CD8-positive, alpha-beta memory T cell (primary cell): Measurements from ENCODE around the gene RRN3. TPM values are rescaled to one million over a fixed set of nuclear protein-coding genes. Genes with fewer than 3 reads are reported as not detected.
A peak's percentile ranks its signal among the peaks of the same experiment; 100 is the strongest.
"Not testable (repeated sequence)": the region's sequence is repeated elsewhere in the genome, so short reads cannot be mapped to it uniquely, and the experiment has no call there.

Experiments used
- CTCF ChIA-PET: fragments of 350-600 bp; sonication (Branson Sonifier 250); formaldehyde crosslinking; loops from one replicate; lab custom pipeline; 2021; ENCODE audit warnings: antibody characterized with exemption; lab: Charles Lee
- POLR2A ChIA-PET: fragments of 350-600 bp; sonication (Branson Sonifier 250); formaldehyde crosslinking; loops from one replicate; lab custom pipeline; 2021; ENCODE audit warnings: antibody characterized with exemption; lab: Charles Lee
- DNase-seq, 5 donors: peaks; one replicate each; pipeline versions ENCODE4 v3.0.0 to v3.0.0-alpha.2; 2020 to 2022; ENCODE audit warnings: mixed read lengths in 1 of 5
- H3K27ac ChIP-seq: one replicate; pipeline ENCODE4 v1.7.0; 2013; ENCODE audit warnings: low read depth, mild to moderate bottlenecking, low read length, moderate library complexity
- H3K27me3 ChIP-seq: 2 replicates; pipeline ENCODE4 v1.7.0; 2013; ENCODE audit warnings: low read length, mild to moderate bottlenecking; ENCODE audit not compliant: insufficient read depth, poor library complexity, severe bottlenecking
- H3K36me3 ChIP-seq: 2 replicates; pipeline ENCODE4 v1.7.0; 2013; ENCODE audit warnings: mild to moderate bottlenecking, low read length, moderate library complexity; ENCODE audit not compliant: insufficient read depth
- H3K4me1 ChIP-seq: 2 replicates; pipeline ENCODE4 v1.7.0; 2013; ENCODE audit warnings: mild to moderate bottlenecking, low read length, moderate library complexity; ENCODE audit not compliant: insufficient read depth
- H3K4me3 ChIP-seq: 2 replicates; pipeline ENCODE4 v1.7.0; 2013; ENCODE audit warnings: mild to moderate bottlenecking, low read length
- H3K9me3 ChIP-seq: 2 replicates; pipeline ENCODE4 v1.7.0; 2013; ENCODE audit warnings: mild to moderate bottlenecking, low read length
- H3K27ac Mint-ChIP-seq, 8 donors: one replicate each; pipeline ENCODE4 v1.8.0; 2020 to 2021; ENCODE audit warnings: mixed read lengths in 8 of 8, mild to moderate bottlenecking in 6 of 8, inconsistent platforms in 3 of 8, moderate library complexity in 3 of 8
- H3K27me3 Mint-ChIP-seq, 2 donors: one replicate each; pipeline ENCODE4 v1.8.0; 2020 to 2021; ENCODE audit warnings: mixed read lengths in 2 of 2, mild to moderate bottlenecking in 1 of 2, moderate library complexity in 1 of 2
- H3K36me3 Mint-ChIP-seq, 3 donors: one replicate each; pipeline ENCODE4 v1.8.0; 2020 to 2021; ENCODE audit warnings: mixed read lengths in 3 of 3, inconsistent platforms in 1 of 3, mild to moderate bottlenecking in 1 of 3
- H3K4me1 Mint-ChIP-seq, 3 donors: one replicate each; pipeline ENCODE4 v1.8.0; 2020 to 2021; ENCODE audit warnings: mixed read lengths in 3 of 3, inconsistent platforms in 1 of 3, mild to moderate bottlenecking in 1 of 3
- H3K4me3 Mint-ChIP-seq, 7 donors: one replicate each; pipeline ENCODE4 v1.8.0; 2020 to 2021; ENCODE audit warnings: mixed read lengths in 7 of 7, mild to moderate bottlenecking in 6 of 7, moderate library complexity in 4 of 7, inconsistent platforms in 2 of 7
- H3K9me3 Mint-ChIP-seq, 5 donors: one replicate each; pipeline ENCODE4 v1.8.0; 2020 to 2022; ENCODE audit warnings: mixed read lengths in 5 of 5, mild to moderate bottlenecking in 3 of 5, moderate library complexity in 2 of 5, inconsistent platforms in 1 of 5
- polyA plus RNA-seq: library from polyadenylated mRNA; unstranded; fragments of 300-500 nt; fragmentation: Illumina TruSeq; gene quantifications from one replicate; pipeline ENCODE4 v1.2.3, GENCODE V29; 2021
- total RNA-seq, 2 experiments: library from RNA; stranded (reverse); gene quantifications; one replicate each; pipeline ENCODE4 v1.2.3, GENCODE V29; 2021

Gene RRN3
- total and polyA plus RNA-seq, 3 experiments from 2014 or later, result 30.2 to 58.4 (median 58.3) TPM

- H3K27ac Mint-ChIP-seq, result no peak overlapping the region
- peaks cover 6 to 87% (median 8%) of the 10 kb centered on the region in 3 donors for H3K36me3 Mint-ChIP-seq
- Histone ChIP-seq H3K4me3 (no peak overlapping the region), H3K4me1 (no peaks in the 10 kb centered on the region), H3K27ac (no peak overlapping the region), H3K36me3 (peaks cover 29% of the 10 kb centered on the region), H3K9me3 (no peaks in the 10 kb centered on the region), H3K27me3 (no peaks in the 10 kb centered on the region)
- no peak overlapping the region for H3K4me3 Mint-ChIP-seq
- POLR2A ChIA-PET, result no interaction called here
- H3K9me3 Mint-ChIP-seq, result no peaks in the 10 kb centered on the region
- no peak for DNase-seq
- CTCF ChIA-PET, result no interaction called here
- H3K27me3 Mint-ChIP-seq, result no peaks in the 10 kb centered on the region
- H3K4me1 Mint-ChIP-seq, result peaks cover 0 to 4% (median 2%) of the 10 kb centered on the region in 3 donors
These were observed 21.0 kb downstream of the RRN3 start for GRCh38 chr16:15073101-15073500.

GRCh38 chr16:15071916-15072769, 21.9 kb downstream of the RRN3 start:
- H3K27ac ChIP-seq, DNase-seq, CTCF ChIA-PET, H3K9me3 Mint-ChIP-seq, H3K9me3 ChIP-seq, H3K4me3 Mint-ChIP-seq, H3K4me1 Mint-ChIP-seq, H3K4me1 ChIP-seq, H3K27me3 ChIP-seq, H3K4me3 ChIP-seq, POLR2A ChIA-PET, H3K27me3 Mint-ChIP-seq: not testable (repeated sequence)
- H3K36me3 ChIP-seq, result peaks cover 29% of the 10 kb centered on the region
- Mint-ChIP-seq H3K36me3 (peaks cover 6 to 80% (median 7%) of the 10 kb centered on the region in 3 donors), H3K27ac (peak overlapping the region in 3 of 8 donors; percentile 73 to 86 (median 78))

GRCh38 chr16:15071013-15071412, 23.1 kb downstream of the RRN3 start:
- H3K9me3 ChIP-seq, H3K4me3 ChIP-seq, H3K9me3 Mint-ChIP-seq, H3K4me1 ChIP-seq, H3K27me3 ChIP-seq, H3K4me3 Mint-ChIP-seq, H3K4me1 Mint-ChIP-seq, H3K27me3 Mint-ChIP-seq, CTCF ChIA-PET, H3K27ac Mint-ChIP-seq, POLR2A ChIA-PET, H3K27ac ChIP-seq, DNase-seq: not testable (repeated sequence)
- H3K36me3 ChIP-seq, result peaks cover 29% of the 10 kb centered on the region
- H3K36me3 Mint-ChIP-seq, result peaks cover 6 to 78% (median 9%) of the 10 kb centered on the region in 3 donors

GRCh38 chr16:15066690-15067089, 27.4 kb downstream of the RRN3 start:
- H3K4me1 ChIP-seq, H3K27ac Mint-ChIP-seq, H3K9me3 ChIP-seq, H3K9me3 Mint-ChIP-seq, H3K4me1 Mint-ChIP-seq, POLR2A ChIA-PET, CTCF ChIA-PET, DNase-seq, H3K27ac ChIP-seq, H3K4me3 Mint-ChIP-seq, H3K4me3 ChIP-seq, H3K27me3 Mint-ChIP-seq, H3K27me3 ChIP-seq: not testable (repeated sequence)
- H3K36me3 ChIP-seq, result peaks cover 18% of the 10 kb centered on the region
- H3K36me3 Mint-ChIP-seq, result peaks cover 7 to 73% (median 17%) of the 10 kb centered on the region in 3 donors

GRCh38 chr16:15065961-15066360, 28.1 kb downstream of the RRN3 start:
- H3K4me1 Mint-ChIP-seq, result not testable (repeated sequence)
- H3K36me3 ChIP-seq, result peaks cover 24% of the 10 kb centered on the region

GRCh38 chr16:15062085-15062810, 31.8 kb downstream of the RRN3 start:
- H3K27me3 ChIP-seq, H3K27ac ChIP-seq, POLR2A ChIA-PET, H3K4me3 Mint-ChIP-seq, H3K4me1 ChIP-seq, DNase-seq, H3K4me1 Mint-ChIP-seq, H3K9me3 Mint-ChIP-seq, H3K4me3 ChIP-seq, H3K27me3 Mint-ChIP-seq, H3K9me3 ChIP-seq: not testable (repeated sequence)
- H3K36me3 ChIP-seq, result peaks cover 13% of the 10 kb centered on the region
- CTCF ChIA-PET, result interaction anchor here (0.9 kb wide), 1 partner anchor 32 kb away, joined by 3 read pairs; the partner anchor contains the start of gene RRN3
- peaks cover 9 to 76% (median 20%) of the 10 kb centered on the region in 3 donors for H3K36me3 Mint-ChIP-seq
- H3K27ac Mint-ChIP-seq, result peak overlapping the region in 3 of 8 donors; percentile 18 to 81 (median 73)

More at GRCh38 chr16:15065961-15066360, 28.1 kb downstream of the RRN3 start:
- peak overlapping the region in 2 of 8 donors; percentile 21 to 24 for H3K27ac Mint-ChIP-seq
- peaks cover 9 to 77% (median 20%) of the 10 kb centered on the region in 3 donors for H3K36me3 Mint-ChIP-seq
- H3K4me3 ChIP-seq, POLR2A ChIA-PET, H3K4me3 Mint-ChIP-seq, H3K9me3 Mint-ChIP-seq, H3K9me3 ChIP-seq, DNase-seq, H3K27ac ChIP-seq, CTCF ChIA-PET, H3K27me3 Mint-ChIP-seq, H3K4me1 ChIP-seq, H3K27me3 ChIP-seq: not testable (repeated sequence)

GRCh38 chr16:15059324-15059723, 34.7 kb downstream of the RRN3 start:
- peaks cover 13% of the 10 kb centered on the region for H3K36me3 ChIP-seq
- peak overlapping the region in 1 of 8 donors; percentile 6 for H3K27ac Mint-ChIP-seq
- CTCF ChIA-PET, result no interaction called here

More at GRCh38 chr16:15059324-15059723, 34.7 kb downstream of the RRN3 start:
- H3K9me3 Mint-ChIP-seq, result no peaks in the 10 kb centered on the region
- no peaks in the 10 kb centered on the region for H3K27me3 Mint-ChIP-seq
- H3K4me3 Mint-ChIP-seq, result no peak overlapping the region
- peaks cover 7 to 55% (median 11%) of the 10 kb centered on the region in 3 donors for H3K36me3 Mint-ChIP-seq
- DNase-seq, result no peak
- no peak overlapping the region for H3K27ac ChIP-seq
- H3K27me3 ChIP-seq, result no peaks in the 10 kb centered on the region
- peaks cover 11 to 16% (median 14%) of the 10 kb centered on the region in 3 donors for H3K4me1 Mint-ChIP-seq
- POLR2A ChIA-PET, result no interaction called here
- no peaks in the 10 kb centered on the region for H3K9me3 ChIP-seq
- H3K4me1 ChIP-seq, result peaks cover 8% of the 10 kb centered on the region
- H3K4me3 ChIP-seq, result no peak overlapping the region
